22Rv1 (cell line): ENCODE results near the gene FEZF1.

Experiments
- CTCF ChIP-seq: fragments of 450-650 bp; IDR thresholded peaks from 2 replicates; pipeline ENCODE4 v1.5.1; 2017; ENCODE audit warnings: mild to moderate bottlenecking
- ZFX ChIP-seq: fragments of 450-650 bp; IDR thresholded peaks from 2 replicates; pipeline ENCODE4 v1.6.1; 2017; ENCODE audit warnings: antibody characterized with exemption, borderline replicate concordance

GRCh38 chr7:122257056-122257455, 47.5 kb downstream of the FEZF1 start:
- TF ChIP-seq CTCF (no peak), ZFX (no peak)
